HCT116 (cell line): ENCODE data around the gene DCST2.

Source experiments
- CEBPB ChIP-seq: IDR thresholded peaks from 2 replicates; pipeline ENCODE4 v1.6.1; 2012; ENCODE audit warnings: low read depth
- CTCF ChIP-seq, 3 experiments: fragments of 200-600 bp in 1 of 3; sonication (generic) in 1 of 3; IDR thresholded peaks in 2 of 3; conservative IDR thresholded peaks in 1 of 3; 2 replicates each; pipeline ENCODE4 v1.5.1; 2012 to 2017; ENCODE audit warnings: low read depth in 2 of 3, low read length in 2 of 3, antibody characterized with exemption in 1 of 3, borderline replicate concordance in 1 of 3, control low read depth in 1 of 3, mild to moderate bottlenecking in 1 of 3, mixed read lengths in 1 of 3, mixed run types in 1 of 3, moderate library complexity in 1 of 3; ENCODE audit not compliant: insufficient read depth in 1 of 3
- EZH2 ChIP-seq: fragments of 200-600 bp; sonication (generic); IDR thresholded peaks from 2 replicates; pipeline ENCODE4 v1.6.1; 2017; ENCODE audit warnings: antibody characterized with exemption, mixed run types
- EZH2phosphoT487 ChIP-seq: fragments of 200-600 bp; IDR thresholded peaks from 2 replicates; pipeline ENCODE4 v1.6.1; 2018; ENCODE audit warnings: antibody characterized with exemption, borderline replicate concordance
- MAX ChIP-seq: IDR thresholded peaks from 2 replicates; pipeline ENCODE4 v1.6.1; 2012
- POLR2A ChIP-seq: IDR thresholded peaks from 2 replicates; pipeline ENCODE4 v1.7.0; 2011; ENCODE audit warnings: borderline replicate concordance; ENCODE audit not compliant: insufficient read depth, insufficient read length; ENCODE audit errors: extremely low read depth
- POLR2AphosphoS5 ChIP-seq: IDR thresholded peaks from 2 replicates; pipeline ENCODE4 v1.6.1; 2011; ENCODE audit warnings: mild to moderate bottlenecking, low read depth, low read length, moderate library complexity
- RAD21 ChIP-seq: IDR thresholded peaks from 2 replicates; pipeline ENCODE4 v1.6.1; 2012; ENCODE audit warnings: low read depth, mild to moderate bottlenecking
- REST ChIP-seq: IDR thresholded peaks from 2 replicates; pipeline ENCODE4 v1.6.1; 2012; ENCODE audit warnings: low read depth
- SP1 ChIP-seq: IDR thresholded peaks from 2 replicates; pipeline ENCODE4 v1.6.1; 2012; ENCODE audit warnings: low read depth
- TCF7L2 ChIP-seq: IDR thresholded peaks from 2 replicates; pipeline ENCODE4 v1.7.0; 2011; ENCODE audit warnings: borderline replicate concordance, inconsistent platforms; ENCODE audit not compliant: insufficient read depth, insufficient read length; ENCODE audit errors: extremely low read depth
- YY1 ChIP-seq: IDR thresholded peaks from 2 replicates; pipeline ENCODE4 v1.6.1; 2011; ENCODE audit warnings: low read length, low read depth, moderate library complexity, mild to moderate bottlenecking; ENCODE audit not compliant: insufficient replicate concordance; ENCODE audit errors: extremely low read depth
- ZBTB33 ChIP-seq: IDR thresholded peaks from 2 replicates; pipeline ENCODE4 v1.6.1; 2011; ENCODE audit warnings: mild to moderate bottlenecking, low read length, moderate library complexity; ENCODE audit not compliant: insufficient replicate concordance; ENCODE audit errors: extremely low read depth

- TF ChIP-seq CTCF (IDR thresholded peaks at IDR 0.05 in 2 of 3, conservative IDR thresholded peaks at IDR 0.05 in 1 of 3; ENCODE audit: borderline replicate concordance in 1 of 3, insufficient read depth in 1 of 3, low read depth in 2 of 3, low read length in 2 of 3) (no peak), CEBPB (no peak), EZH2 (no peak), POLR2AphosphoS5 (no peak), EZH2phosphoT487 (no peak), TCF7L2 (no peak), MAX (no peak), POLR2A (no peak), SP1 (no peak), RAD21 (no peak), REST (no peak), YY1 (no peak), ZBTB33 (no peak)
Measured at GRCh38 chr1:154969860-154970452, 63.6 kb downstream of the DCST2 start.
